Astrocyte (in vitro differentiated cells and primary cell): ENCODE data around the gene C18orf63.

ENCODE experiments used
- EZH2 ChIP-seq: IDR thresholded peaks from 2 replicates; pipeline ENCODE4 v1.6.1; 2012; ENCODE audit warnings: mild to moderate bottlenecking, low read length, inconsistent platforms; ENCODE audit not compliant: insufficient read depth
- TF ChIP-seq, protein P1 (sequence below): IDR thresholded peaks from 2 replicates; pipeline ENCODE4 v1.5.1; 2011; ENCODE audit warnings: low read depth, mild to moderate bottlenecking, inconsistent platforms, low read length, moderate library complexity; ENCODE audit not compliant: insufficient read depth

GRCh38 chr18:74291771-74292540 is 23.7 kb upstream of the C18orf63 start, which contains the start of gene CYB5A:
- TF ChIP-seq EZH2: no peak
- TF ChIP-seq, protein P1, sequence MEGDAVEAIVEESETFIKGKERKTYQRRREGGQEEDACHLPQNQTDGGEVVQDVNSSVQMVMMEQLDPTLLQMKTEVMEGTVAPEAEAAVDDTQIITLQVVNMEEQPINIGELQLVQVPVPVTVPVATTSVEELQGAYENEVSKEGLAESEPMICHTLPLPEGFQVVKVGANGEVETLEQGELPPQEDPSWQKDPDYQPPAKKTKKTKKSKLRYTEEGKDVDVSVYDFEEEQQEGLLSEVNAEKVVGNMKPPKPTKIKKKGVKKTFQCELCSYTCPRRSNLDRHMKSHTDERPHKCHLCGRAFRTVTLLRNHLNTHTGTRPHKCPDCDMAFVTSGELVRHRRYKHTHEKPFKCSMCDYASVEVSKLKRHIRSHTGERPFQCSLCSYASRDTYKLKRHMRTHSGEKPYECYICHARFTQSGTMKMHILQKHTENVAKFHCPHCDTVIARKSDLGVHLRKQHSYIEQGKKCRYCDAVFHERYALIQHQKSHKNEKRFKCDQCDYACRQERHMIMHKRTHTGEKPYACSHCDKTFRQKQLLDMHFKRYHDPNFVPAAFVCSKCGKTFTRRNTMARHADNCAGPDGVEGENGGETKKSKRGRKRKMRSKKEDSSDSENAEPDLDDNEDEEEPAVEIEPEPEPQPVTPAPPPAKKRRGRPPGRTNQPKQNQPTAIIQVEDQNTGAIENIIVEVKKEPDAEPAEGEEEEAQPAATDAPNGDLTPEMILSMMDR: no peak
